Esophagus squamous epithelium (tissue), 5 donors: Measurements from ENCODE around the gene ASB18. TPM values are rescaled to one million over a fixed set of nuclear protein-coding genes. Genes with fewer than 3 reads are reported as not detected.

ENCODE experiments used
- DNase-seq: peaks from one replicate; lab custom pipeline; 2025; lab: John Stamatoyannopoulos, UW
- H3K27ac ChIP-seq, 4 donors: fragments of 200-600 bp; sonication (generic); one replicate each; pipeline ENCODE4 v1.5.1; 2016 to 2019; ENCODE audit warnings: mild to moderate bottlenecking in 1 of 4
- H3K27me3 ChIP-seq, 4 donors: fragments of 200-600 bp; sonication (generic); 1 replicate in 3 of 4; 2 replicates in 1 of 4; pipeline versions ENCODE4 v1.5.1 to v1.6.0; 2017 to 2021; ENCODE audit warnings: antibody characterized with exemption in 1 of 4
- H3K36me3 ChIP-seq, 3 donors: fragments of 200-600 bp; sonication (generic); one replicate each; pipeline ENCODE4 v1.5.1; 2016 to 2019
- H3K4me1 ChIP-seq, 3 donors: fragments of 200-600 bp; sonication (generic); one replicate each; pipeline ENCODE4 v1.5.1; 2017 to 2019
- H3K4me3 ChIP-seq, 4 donors: fragments of 200-600 bp; sonication (generic); 1 replicate in 3 of 4; 2 replicates in 1 of 4; pipeline ENCODE4 v1.5.1; 2016 to 2019; ENCODE audit warnings: mild to moderate bottlenecking in 2 of 4, moderate library complexity in 1 of 4
- H3K9me3 ChIP-seq, 3 donors: fragments of 200-600 bp; sonication (generic); one replicate each; pipeline ENCODE4 v1.5.1; 2016 to 2019
- POLR2A ChIP-seq, 4 donors: fragments of 450-650 bp; IDR thresholded peaks; one replicate each; pipeline ENCODE4 v1.6.1; 2017; ENCODE audit warnings: antibody characterized with exemption in 4 of 4, mild to moderate bottlenecking in 4 of 4, moderate library complexity in 3 of 4
- WGBS, 2 donors: methylation state at CpG; one replicate each; pipeline ENCODE4 v1.1.5; 2018; 5-methylcytosine and 5-hydroxymethylcytosine counted together
- intact Hi-C: fragments of 100-400 bp; cut with DNase I; formaldehyde crosslinking; loops from one replicate; pipeline ENCODE4 v1.15.0; 2022
- total RNA-seq, 4 donors: library from RNA; depleted of rRNA; stranded (reverse); fragments of >200 nt; gene quantifications; one replicate each; pipeline ENCODE4 v1.1.0, GENCODE V29; 2016
- TF ChIP-seq, protein P1 (sequence below), 6 experiments: fragments of 450-650 bp in 4 of 6; fragments of 200-600 bp in 2 of 6; sonication (generic) in 2 of 6; IDR thresholded peaks; one replicate each; pipeline ENCODE4 v1.5.1; 2016 to 2019; ENCODE audit warnings: antibody characterized with exemption in 6 of 6, mild to moderate bottlenecking in 4 of 6, moderate library complexity in 4 of 6
- donor health status: DM: yes; HTN: yes; CAD: no.

The ASB18 gene
- total RNA-seq, 4 donors from 2014 or later, result not detected

- 93 to 94% methylated on average over 2 to 7 of the region's 7 CpGs for WGBS, 2 donors
- H3K4me1 ChIP-seq, result no peaks in the 10 kb centered on the region
- no peaks in the 10 kb centered on the region for H3K9me3 ChIP-seq
- no peak overlapping the region for H3K27ac ChIP-seq
- no peak for TF ChIP-seq POLR2A (IDR thresholded peaks at IDR 0.05)
- TF ChIP-seq, protein P1, sequence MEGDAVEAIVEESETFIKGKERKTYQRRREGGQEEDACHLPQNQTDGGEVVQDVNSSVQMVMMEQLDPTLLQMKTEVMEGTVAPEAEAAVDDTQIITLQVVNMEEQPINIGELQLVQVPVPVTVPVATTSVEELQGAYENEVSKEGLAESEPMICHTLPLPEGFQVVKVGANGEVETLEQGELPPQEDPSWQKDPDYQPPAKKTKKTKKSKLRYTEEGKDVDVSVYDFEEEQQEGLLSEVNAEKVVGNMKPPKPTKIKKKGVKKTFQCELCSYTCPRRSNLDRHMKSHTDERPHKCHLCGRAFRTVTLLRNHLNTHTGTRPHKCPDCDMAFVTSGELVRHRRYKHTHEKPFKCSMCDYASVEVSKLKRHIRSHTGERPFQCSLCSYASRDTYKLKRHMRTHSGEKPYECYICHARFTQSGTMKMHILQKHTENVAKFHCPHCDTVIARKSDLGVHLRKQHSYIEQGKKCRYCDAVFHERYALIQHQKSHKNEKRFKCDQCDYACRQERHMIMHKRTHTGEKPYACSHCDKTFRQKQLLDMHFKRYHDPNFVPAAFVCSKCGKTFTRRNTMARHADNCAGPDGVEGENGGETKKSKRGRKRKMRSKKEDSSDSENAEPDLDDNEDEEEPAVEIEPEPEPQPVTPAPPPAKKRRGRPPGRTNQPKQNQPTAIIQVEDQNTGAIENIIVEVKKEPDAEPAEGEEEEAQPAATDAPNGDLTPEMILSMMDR (IDR thresholded peaks at IDR 0.05), result no peak
- H3K27me3 ChIP-seq, result peaks cover 0 to 61% (median 0%) of the 10 kb centered on the region in 4 donors
- no peaks in the 10 kb centered on the region for H3K36me3 ChIP-seq
- intact Hi-C loops, result no loop called here
- no peak overlapping the region for H3K4me3 ChIP-seq
- DNase-seq, result no peak
Observed at GRCh38 chr2:236216711-236217110, 47.5 kb downstream of the ASB18 start.

- H3K36me3 ChIP-seq, result no peaks in the 10 kb centered on the region
- no peaks in the 10 kb centered on the region for H3K9me3 ChIP-seq
- H3K27me3 ChIP-seq, result peaks cover 0 to 70% (median 0%) of the 10 kb centered on the region in 4 donors
- H3K4me3 ChIP-seq, result no peak overlapping the region
- WGBS, 2 donors, result 85 to 89% methylated on average over 12 of the region's 12 CpGs
- intact Hi-C loops, result no loop called here
- no peak overlapping the region for H3K27ac ChIP-seq
- DNase-seq, result no peak
- H3K4me1 ChIP-seq, result no peaks in the 10 kb centered on the region
- no peak for TF ChIP-seq POLR2A (IDR thresholded peaks at IDR 0.05)
- TF ChIP-seq, protein P1 (IDR thresholded peaks at IDR 0.05), result no peak
Observed at GRCh38 chr2:236215761-236216333, 48.4 kb downstream of the ASB18 start.

GRCh38 chr2:236215196-236215595, 49.0 kb downstream of the ASB18 start:
- H3K9me3 ChIP-seq, result no peaks in the 10 kb centered on the region
- H3K36me3 ChIP-seq, result no peaks in the 10 kb centered on the region
- TF ChIP-seq, protein P1 (IDR thresholded peaks at IDR 0.05), result no peak
- no peak for TF ChIP-seq POLR2A (IDR thresholded peaks at IDR 0.05)
- no peak overlapping the region for H3K4me3 ChIP-seq
- WGBS, 2 donors, result 45 to 54% methylated on average over 3 to 5 of the region's 6 CpGs
- no peak overlapping the region for H3K27ac ChIP-seq
- H3K27me3 ChIP-seq, result peaks cover 0 to 77% (median 0%) of the 10 kb centered on the region in 4 donors
- H3K4me1 ChIP-seq, result no peaks in the 10 kb centered on the region
- no peak for DNase-seq
- intact Hi-C loops, result no loop called here

- Histone ChIP-seq H3K36me3 (no peaks in the 10 kb centered on the region), H3K27ac (no peak overlapping the region), H3K4me3 (no peak overlapping the region), H3K9me3 (no peaks in the 10 kb centered on the region), H3K4me1 (no peaks in the 10 kb centered on the region), H3K27me3 (peaks cover 0 to 84% (median 0%) of the 10 kb centered on the region in 4 donors)
- WGBS, 2 donors, result 48 to 55% methylated on average over 6 to 25 of the region's 92 CpGs
- intact Hi-C loops, result no loop called here
- DNase-seq, result no peak
- no peak for TF ChIP-seq POLR2A (IDR thresholded peaks at IDR 0.05)
- TF ChIP-seq, protein P1 (IDR thresholded peaks at IDR 0.05), result no peak
Observed at GRCh38 chr2:236214376-236214995, 49.7 kb downstream of the ASB18 start.

DNA sequence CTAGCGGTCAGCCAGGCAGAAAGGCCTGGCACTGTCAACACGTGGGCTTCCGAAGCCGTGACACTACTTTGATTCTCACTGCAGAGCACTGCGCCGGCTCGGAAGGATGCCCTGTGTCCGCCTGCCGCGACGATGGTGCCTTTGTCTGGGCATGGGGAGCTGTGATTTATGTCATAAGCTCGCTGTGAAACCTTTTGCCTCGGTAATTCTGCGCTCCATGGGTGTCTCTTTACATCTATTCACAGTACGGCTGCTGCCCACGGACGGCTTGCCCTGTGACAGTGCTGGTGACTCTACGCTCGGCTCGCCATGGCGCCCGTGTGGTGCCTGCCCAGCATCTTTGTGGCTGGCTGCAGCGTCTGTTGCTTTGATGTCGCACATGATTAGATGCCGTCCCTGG, 52.9 kb downstream of the ASB18 start:
- TF ChIP-seq, protein P1 (IDR thresholded peaks at IDR 0.05), result no peak
- TF ChIP-seq POLR2A (IDR thresholded peaks at IDR 0.05), result no peak
- peaks cover 0 to 7% (median 0%) of the 10 kb centered on the region in 3 donors for H3K9me3 ChIP-seq
- H3K36me3 ChIP-seq, result no peaks in the 10 kb centered on the region
- no peak overlapping the region for H3K4me3 ChIP-seq
- no peak overlapping the region for H3K27ac ChIP-seq
- no peaks in the 10 kb centered on the region for H3K4me1 ChIP-seq
- peaks cover 0 to 95% (median 0%) of the 10 kb centered on the region in 4 donors for H3K27me3 ChIP-seq
- intact Hi-C loops, result no loop called here
- DNase-seq, result no peak
- 80 to 84% methylated on average over 16 to 17 of the region's 25 CpGs for WGBS, 2 donors
